Fibroblast of skin of right biceps (primary cell): ENCODE data around the gene SEMA3B.
"Not testable (repeated sequence)": the region's sequence is repeated elsewhere in the genome, so short reads cannot be mapped to it uniquely, and the experiment has no call there.

ENCODE experiments used
- DNase-seq: peaks from one replicate; pipeline ENCODE4 v3.0.0-alpha.2; 2013

Gene SEMA3B

GRCh38 chr3:50274371-50275104 is 5.6 kb downstream of the SEMA3B start:
- peak; percentile 54 for DNase-seq

DNA sequence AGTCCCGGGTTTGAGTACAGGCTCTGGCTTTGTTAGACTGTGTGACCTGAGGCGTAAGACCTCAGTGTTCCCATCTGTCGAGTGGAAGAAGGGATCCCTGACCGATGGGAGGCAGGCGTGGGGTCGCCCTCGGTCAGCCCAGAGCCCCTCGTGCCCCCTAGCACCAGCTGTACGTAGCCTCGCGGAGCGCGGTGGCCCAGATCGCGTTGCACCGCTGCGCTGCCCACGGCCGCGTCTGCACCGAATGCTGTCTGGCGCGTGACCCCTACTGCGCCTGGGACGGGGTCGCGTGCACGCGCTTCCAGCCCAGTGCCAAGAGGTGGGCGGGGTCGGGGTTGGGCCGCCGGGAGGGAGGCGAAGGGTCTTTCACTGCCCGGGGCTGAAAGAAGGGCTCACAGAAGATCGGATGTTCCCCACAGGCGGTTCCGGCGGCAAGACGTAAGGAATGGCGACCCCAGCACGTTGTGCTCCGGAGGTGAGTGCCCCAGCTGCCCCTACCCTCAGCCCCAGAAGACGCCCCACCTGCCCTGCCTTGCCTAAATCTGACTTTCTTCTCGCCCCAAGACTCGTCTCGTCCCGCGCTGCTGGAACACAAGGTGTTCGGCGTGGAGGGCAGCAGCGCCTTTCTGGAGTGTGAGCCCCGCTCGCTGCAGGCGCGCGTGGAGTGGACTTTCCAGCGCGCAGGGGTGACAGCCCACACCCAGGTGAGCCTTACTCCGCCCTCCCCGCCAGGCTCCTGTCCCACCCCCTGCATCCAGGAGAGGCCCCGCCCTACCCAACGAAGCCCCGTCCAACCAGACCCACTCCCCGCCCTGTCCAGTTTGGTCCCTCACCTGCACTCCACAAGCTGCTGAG is 6.4 kb downstream of the SEMA3B start:
- no peak for DNase-seq

DNA sequence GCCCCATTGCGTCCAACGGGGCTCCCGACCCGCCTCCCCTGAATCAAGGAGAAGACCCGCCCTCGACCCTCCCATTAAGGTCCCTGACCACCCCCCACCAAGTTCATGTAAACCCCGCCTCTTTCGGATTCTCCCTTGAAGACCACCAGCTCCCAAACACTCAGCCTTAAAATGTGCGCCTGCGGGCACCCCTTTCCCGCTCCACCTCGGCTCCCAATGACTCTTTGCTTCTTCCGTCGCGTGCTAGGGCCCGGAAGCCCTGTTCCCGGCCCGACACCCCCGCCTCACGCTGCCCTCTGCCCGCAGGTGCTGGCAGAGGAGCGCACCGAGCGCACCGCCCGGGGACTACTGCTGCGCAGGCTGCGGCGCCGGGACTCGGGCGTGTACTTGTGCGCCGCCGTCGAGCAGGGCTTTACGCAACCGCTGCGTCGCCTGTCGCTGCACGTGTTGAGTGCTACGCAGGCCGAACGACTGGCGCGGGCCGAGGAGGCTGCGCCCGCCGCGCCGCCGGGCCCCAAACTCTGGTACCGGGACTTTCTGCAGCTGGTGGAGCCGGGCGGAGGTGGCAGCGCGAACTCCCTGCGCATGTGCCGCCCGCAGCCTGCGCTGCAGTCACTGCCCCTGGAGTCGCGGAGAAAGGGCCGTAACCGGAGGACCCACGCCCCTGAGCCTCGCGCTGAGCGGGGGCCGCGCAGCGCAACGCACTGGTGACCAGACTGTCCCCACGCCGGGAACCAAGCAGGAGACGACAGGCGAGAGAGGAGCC is 7.2 kb downstream of the SEMA3B start:
- DNase-seq: no peak

GRCh38 chr3:50276762-50277101 is 7.8 kb downstream of the SEMA3B start:
- DNase-seq: no peak

GRCh38 chr3:50278123-50278879 is 9.4 kb downstream of the SEMA3B start:
- DNase-seq: no peak

- DNase-seq: no peak
Observed at GRCh38 chr3:50278880-50279224, 9.9 kb downstream of the SEMA3B start, which contains the start of gene LSMEM2. Gene LSMEM2, plus strand, starts transcription at chr3:50279087. Its CDS starts 27 bp downstream, at chr3:50279114.

- DNase-seq: no peak
Observed at GRCh38 chr3:50279255-50280016, 10.5 kb downstream of the SEMA3B start.

DNA sequence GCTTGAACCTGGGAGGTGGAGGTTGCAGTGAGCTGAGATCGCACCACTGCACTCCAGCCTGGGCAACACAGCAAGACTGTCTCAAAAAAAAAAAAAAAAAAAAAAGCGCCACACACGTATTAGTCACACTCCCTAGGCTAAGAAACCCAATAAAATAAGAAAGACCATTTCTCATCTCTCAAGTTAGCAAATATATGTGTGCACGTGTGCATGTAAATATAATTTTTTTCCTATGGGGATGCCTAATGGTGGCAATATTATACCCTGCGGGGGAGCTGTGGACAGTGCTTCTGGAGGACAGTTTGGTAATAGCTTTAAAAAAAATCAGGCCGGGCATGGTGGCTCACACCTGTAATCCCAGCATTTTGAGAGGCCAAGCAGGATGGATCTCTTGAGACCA is 15.2 kb downstream of the SEMA3B start:
- not testable (repeated sequence) for DNase-seq

GRCh38 chr3:50286322-50287227 is 17.6 kb downstream of the SEMA3B start:
- DNase-seq: no peak

- DNase-seq: no peak
Observed at GRCh38 chr3:50287262-50287661, 18.3 kb downstream of the SEMA3B start.

GRCh38 chr3:50288387-50289007 is 19.6 kb downstream of the SEMA3B start:
- DNase-seq: no peak

GRCh38 chr3:50289130-50289529 is 20.2 kb downstream of the SEMA3B start:
- DNase-seq: no peak

DNA sequence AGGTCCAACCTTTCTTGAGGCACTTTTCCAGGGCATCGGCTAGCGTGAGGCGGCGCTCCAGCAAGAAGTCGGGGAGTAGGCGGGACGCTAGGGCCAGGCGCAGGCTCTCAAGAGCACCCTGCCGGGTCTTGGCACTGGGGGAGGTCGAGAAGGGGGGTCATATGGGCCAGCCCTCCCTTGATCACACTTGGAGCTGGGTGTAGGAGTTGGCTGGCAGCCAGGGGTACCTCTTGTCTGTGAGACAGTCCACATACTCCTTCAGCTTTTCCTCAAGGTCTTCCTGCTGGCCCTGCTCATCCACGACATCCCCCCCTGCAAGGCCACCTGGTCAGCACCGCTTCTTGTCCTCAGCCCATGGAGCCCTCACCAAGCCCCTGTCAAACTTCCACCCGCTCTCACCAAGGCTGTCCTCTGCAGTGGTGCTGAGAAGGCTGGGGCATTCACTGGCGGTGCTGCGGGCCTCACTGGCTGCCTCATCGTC is 21.3 kb downstream of the SEMA3B start:
- no peak for DNase-seq

GRCh38 chr3:50292159-50293078 is 23.5 kb downstream of the SEMA3B start, which contains the start of gene IFRD2:
Gene IFRD2, minus strand, starts transcription at chr3:50292429. Its CDS starts 155 bp downstream, at chr3:50292274.
- peak; percentile 97 for DNase-seq

- DNase-seq: no peak
Observed at GRCh38 chr3:50293079-50293801, 24.3 kb downstream of the SEMA3B start.

DNA sequence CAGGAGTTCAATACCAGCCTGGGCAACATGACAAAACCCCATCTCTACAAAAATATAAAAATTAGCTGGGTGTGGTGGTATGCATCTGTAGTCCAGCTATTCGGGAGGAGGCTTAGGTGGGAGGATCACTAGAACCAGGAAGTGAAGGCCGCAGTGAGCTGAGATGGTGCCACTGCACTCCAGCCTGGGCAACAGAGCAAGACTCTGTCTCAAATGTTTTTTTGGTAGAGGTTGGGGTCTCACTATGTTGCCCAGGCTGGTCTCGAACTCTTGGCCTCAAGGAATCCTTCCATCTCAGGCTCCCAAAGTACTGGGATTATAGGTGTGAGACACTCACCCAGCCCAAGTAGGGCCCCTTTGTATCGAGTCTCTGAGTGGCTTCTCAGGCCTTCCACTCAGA is 25.1 kb downstream of the SEMA3B start:
- no peak for DNase-seq

DNA sequence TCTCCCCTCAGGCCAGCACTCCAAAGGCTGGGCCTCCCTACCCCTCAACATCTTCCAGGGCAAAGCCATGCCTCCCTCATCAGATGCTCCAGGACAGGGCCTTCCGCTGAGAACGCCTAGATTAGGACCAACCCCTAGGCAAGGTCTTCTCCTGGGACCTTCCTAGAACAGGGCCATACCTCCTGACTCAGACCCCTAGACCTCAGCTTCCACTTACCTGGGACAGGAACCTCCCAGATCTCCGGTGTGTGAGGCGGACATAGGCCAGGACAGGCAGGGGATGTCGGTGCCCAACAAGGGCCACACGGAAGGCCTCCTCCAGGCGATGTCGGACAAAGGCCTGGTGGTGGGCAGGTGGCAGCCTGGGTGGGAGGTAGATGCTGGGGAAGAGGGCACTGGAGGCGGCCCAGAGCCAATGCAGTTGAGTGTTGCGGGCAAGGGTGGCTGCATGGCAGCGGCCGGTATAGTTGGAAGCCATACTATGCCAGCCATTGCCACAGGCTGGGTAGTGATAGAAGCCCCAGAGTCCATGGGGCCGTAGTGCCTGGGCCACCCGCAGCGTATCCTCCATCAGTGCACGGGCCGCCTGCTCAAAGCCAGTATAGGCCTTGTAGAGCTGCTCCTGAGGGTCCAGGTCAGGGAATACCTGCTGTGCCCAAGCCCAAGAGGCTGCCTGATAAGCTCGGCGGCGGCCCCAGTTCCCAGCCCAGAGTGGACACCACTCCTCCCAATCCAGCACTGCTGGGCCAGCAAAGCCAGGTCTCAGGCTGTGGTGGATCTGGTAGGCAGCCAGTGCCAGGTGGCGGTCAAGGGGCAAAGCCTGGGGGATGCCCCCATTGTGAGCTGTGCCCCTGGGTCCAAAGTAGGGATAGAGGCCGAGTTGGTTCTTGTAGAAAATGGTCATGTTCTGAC is 25.8 kb downstream of the SEMA3B start:
- no peak for DNase-seq
